GM19467 (cell line): ENCODE measurements around the gene TMEM126A.
A peak's percentile ranks its signal among the peaks of the same experiment; 100 is the strongest.

ENCODE experiments used
- ATAC-seq: cut with Tn5 transposase; IDR thresholded peaks from one replicate; pipeline ENCODE4 v1.9.1; 2021; ENCODE audit warnings: mild to moderate bottlenecking, moderate library complexity; ENCODE audit not compliant: unreplicated experiment

The TMEM126A gene

GRCh38 chr11:85694385-85694980 lies 46.7 kb downstream of the TMEM126A start:
- no peak for ATAC-seq

GRCh38 chr11:85695546-85695945 lies 47.8 kb downstream of the TMEM126A start:
- no peak for ATAC-seq

GRCh38 chr11:85697747-85698146 lies 50.0 kb downstream of the TMEM126A start:
- no peak for ATAC-seq

- no peak for ATAC-seq
Observed at GRCh38 chr11:85698195-85698594, 50.4 kb downstream of the TMEM126A start.

GRCh38 chr11:85699957-85700741 lies 52.4 kb downstream of the TMEM126A start:
- ATAC-seq = peak; percentile 76

GRCh38 chr11:85704967-85705366 lies 57.2 kb downstream of the TMEM126A start:
- no peak for ATAC-seq

- ATAC-seq = no peak
Observed at GRCh38 chr11:85705800-85706199, 58.0 kb downstream of the TMEM126A start.
